HepG2 (cell line): ENCODE data around the gene NACC2. TPM values are rescaled to one million over a fixed set of nuclear protein-coding genes. Genes with fewer than 3 reads are reported as not detected.

ENCODE experiments used
- AHDC1 ChIP-seq: sonication (generic); formaldehyde crosslinking; IDR thresholded peaks from 2 replicates; pipeline ENCODE4 v1.5.1; 2020; ENCODE audit warnings: mild to moderate bottlenecking, missing genetic modification reagents, borderline replicate concordance
- CHCHD3 ChIP-seq: sonication (generic); formaldehyde crosslinking; IDR thresholded peaks from 2 replicates; pipeline ENCODE4 v1.8.0; 2022; ENCODE audit warnings: mild to moderate bottlenecking, missing genetic modification reagents, moderate library complexity
- ETV5 ChIP-seq: IDR thresholded peaks from 2 replicates; pipeline ENCODE4 v1.6.1; 2018; ENCODE audit warnings: missing biosample characterization, missing genetic modification reagents, inconsistent platforms, borderline replicate concordance
- HNF4A ChIP-seq: sonication (generic); formaldehyde crosslinking; IDR thresholded peaks from 2 replicates; pipeline ENCODE4 v1.4.0; 2020; ENCODE audit warnings: missing genetic modification reagents
- MLXIP ChIP-seq: sonication (generic); formaldehyde crosslinking; IDR thresholded peaks from 2 replicates; pipeline ENCODE4 v1.9.0; 2021; ENCODE audit warnings: missing genetic modification reagents, borderline replicate concordance
- PAXIP1 ChIP-seq: sonication (generic); formaldehyde crosslinking; conservative IDR thresholded peaks from 2 replicates; pipeline ENCODE4 v1.4.0; 2020; ENCODE audit warnings: mild to moderate bottlenecking, missing genetic modification reagents, moderate library complexity
- RAD21 ChIP-seq: fragments of 450-650 bp; formaldehyde crosslinking; IDR thresholded peaks from 2 replicates; pipeline ENCODE4 v1.5.0; 2020; ENCODE audit warnings: mild to moderate bottlenecking
- SNAI1 ChIP-seq: sonication (generic); formaldehyde crosslinking; IDR thresholded peaks from 2 replicates; pipeline ENCODE4 v1.5.0; 2020; ENCODE audit warnings: mild to moderate bottlenecking, missing genetic modification reagents, borderline replicate concordance
- U2AF1 ChIP-seq: fragments of 200-400 bp; formaldehyde crosslinking; optimal IDR thresholded peaks from 2 replicates; pipeline ENCODE3; 2017; ENCODE audit warnings: mild to moderate bottlenecking, low read depth, low read length
- YY1 ChIP-seq: IDR thresholded peaks from 2 replicates; pipeline ENCODE4 v1.6.1; 2011; ENCODE audit warnings: low read length, low read depth, moderate library complexity, mild to moderate bottlenecking; ENCODE audit not compliant: insufficient read depth, insufficient replicate concordance
- ZMYM2 ChIP-seq: sonication (generic); formaldehyde crosslinking; IDR thresholded peaks from 2 replicates; pipeline ENCODE4 v1.8.0; 2022; ENCODE audit warnings: mild to moderate bottlenecking, missing genetic modification reagents
- ZNF207 ChIP-seq: fragments of 450-650 bp; IDR thresholded peaks from 2 replicates; pipeline ENCODE4 v1.6.1; 2016; ENCODE audit warnings: antibody characterized with exemption, borderline replicate concordance
- ZNF768 ChIP-seq: sonication (generic); formaldehyde crosslinking; IDR thresholded peaks from 2 replicates; pipeline ENCODE4 v1.4.0; 2020; ENCODE audit warnings: missing genetic modification reagents
- ZNF800 ChIP-seq: sonication (generic); formaldehyde crosslinking; IDR thresholded peaks from 2 replicates; pipeline ENCODE4 v1.4.0; 2020; ENCODE audit warnings: missing genetic modification reagents
- ZNF816 ChIP-seq: sonication (generic); formaldehyde crosslinking; IDR thresholded peaks from 2 replicates; pipeline ENCODE4 v1.8.0; 2022; ENCODE audit warnings: missing genetic modification reagents, mild to moderate bottlenecking, borderline replicate concordance
- polyA plus RNA-seq, 8 experiments: library from polyadenylated mRNA; depleted of rRNA in 3 of 8; stranded (reverse) in 7 of 8; unstranded in 1 of 8; fragments of >200 nt; fragmentation: Illumina TruSeq in 4 of 8; extraction: Trizol in 4 of 8; gene quantifications; 2 replicates each; pipeline versions ENCODE4 v1.2.1 to v1.2.3, GENCODE V29; 2011 to 2016; ENCODE audit warnings: low read depth in 4 of 8, missing spikeins in 1 of 8, mixed read lengths in 1 of 8; ENCODE audit not compliant: insufficient read depth in 1 of 8
- total RNA-seq, 5 experiments: library from RNA; depleted of rRNA; stranded (reverse); fragments of >200 nt; fragmentation: Illumina TruSeq; extraction: Trizol; gene quantifications; 2 replicates each; pipeline ENCODE4 v1.2.3, GENCODE V29; 2016; ENCODE audit warnings: low read depth in 1 of 5

The NACC2 gene
- total and polyA plus RNA-seq, 2 of the 13 experiments (the other 11 are each of a cell fraction or from before 2014, with no cell fraction given), result 5.9 to 12.3 TPM

- TF ChIP-seq ZNF816 (CRISPR knock-in tag) (peak; percentile 99), SNAI1 (peak; percentile 100), ZMYM2 (peak; percentile 57; the same call in 1 of the 2 replicates), ZNF768 (CRISPR knock-in tag) (peak; percentile 86), ETV5 (CRISPR knock-in tag) (peak; percentile 83), MLXIP (CRISPR knock-in tag) (peak; percentile 98), U2AF1 (no peak), RAD21 (CRISPR knock-in tag) (peak; percentile 40; the same call in 1 of the 2 replicates), CHCHD3 (CRISPR knock-in tag) (peak; percentile 91; the same call in 1 of the 2 replicates), ZNF207 (no peak), HNF4A (CRISPR knock-in tag) (0 out of 2 replicates have a peak, but pooled peaks have one; percentile 22), YY1 (no peak), ZNF800 (CRISPR knock-in tag) (peak; percentile 91), PAXIP1 (CRISPR knock-in tag) (peak; percentile 47; the same call in 1 of the 2 replicates), AHDC1 (peak; percentile 83)
Measured at GRCh38 chr9:135971892-135972291, 123.2 kb downstream of the NACC2 start (continued).
